Measurements from ENCODE around the gene FOXJ1.

Gene FOXJ1

GRCh38 chr17:76091526-76092286 lies 49.3 kb downstream of the FOXJ1 start:
- no peak for DNase-seq (ENCODE audit: low spot score)

- no peak for DNase-seq (ENCODE audit: low spot score)
Measured at GRCh38 chr17:76090517-76091129, 50.4 kb downstream of the FOXJ1 start.

- no peak for DNase-seq (ENCODE audit: low spot score)
Measured at GRCh38 chr17:76089680-76090516, 51.1 kb downstream of the FOXJ1 start.

GRCh38 chr17:76088868-76089576 lies 52.0 kb downstream of the FOXJ1 start:
- no peak for DNase-seq (ENCODE audit: low spot score)

- no peak for DNase-seq (ENCODE audit: low spot score)
Measured at GRCh38 chr17:76088041-76088867, 52.8 kb downstream of the FOXJ1 start.

- DNase-seq (ENCODE audit: low spot score): no peak
Measured at GRCh38 chr17:76087531-76087930, 53.5 kb downstream of the FOXJ1 start.

- no peak for DNase-seq (ENCODE audit: low spot score)
Measured at GRCh38 chr17:76086384-76086783, 54.7 kb downstream of the FOXJ1 start.

All from hematopoietic multipotent progenitor cell treated with erythropoietin and hydrocortisone succinate and interleukin-3 and kit ligand, for 15 days (in vitro differentiated cells).